ENCODE data around the gene SLC12A5.

SLC12A5 gene

DNA sequence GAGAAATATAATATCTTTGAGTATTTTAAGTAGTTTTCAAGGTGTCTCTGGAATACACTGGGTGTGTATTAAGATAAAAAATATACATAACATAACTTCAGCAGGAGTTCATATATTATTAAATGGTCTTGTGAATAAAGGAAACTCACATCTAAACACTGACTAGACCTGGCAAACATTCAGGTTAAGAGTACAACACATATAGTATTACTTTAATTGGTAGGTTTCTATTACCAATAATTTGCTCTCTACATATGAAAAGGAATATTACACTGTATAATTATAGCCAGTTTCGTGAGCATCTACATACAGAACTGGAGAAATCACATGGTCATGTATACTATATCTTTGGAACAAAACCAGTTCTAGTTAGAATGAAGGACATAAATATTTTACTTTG, 52.1 kb downstream of the SLC12A5 start:
- TF ChIP-seq, protein P1, sequence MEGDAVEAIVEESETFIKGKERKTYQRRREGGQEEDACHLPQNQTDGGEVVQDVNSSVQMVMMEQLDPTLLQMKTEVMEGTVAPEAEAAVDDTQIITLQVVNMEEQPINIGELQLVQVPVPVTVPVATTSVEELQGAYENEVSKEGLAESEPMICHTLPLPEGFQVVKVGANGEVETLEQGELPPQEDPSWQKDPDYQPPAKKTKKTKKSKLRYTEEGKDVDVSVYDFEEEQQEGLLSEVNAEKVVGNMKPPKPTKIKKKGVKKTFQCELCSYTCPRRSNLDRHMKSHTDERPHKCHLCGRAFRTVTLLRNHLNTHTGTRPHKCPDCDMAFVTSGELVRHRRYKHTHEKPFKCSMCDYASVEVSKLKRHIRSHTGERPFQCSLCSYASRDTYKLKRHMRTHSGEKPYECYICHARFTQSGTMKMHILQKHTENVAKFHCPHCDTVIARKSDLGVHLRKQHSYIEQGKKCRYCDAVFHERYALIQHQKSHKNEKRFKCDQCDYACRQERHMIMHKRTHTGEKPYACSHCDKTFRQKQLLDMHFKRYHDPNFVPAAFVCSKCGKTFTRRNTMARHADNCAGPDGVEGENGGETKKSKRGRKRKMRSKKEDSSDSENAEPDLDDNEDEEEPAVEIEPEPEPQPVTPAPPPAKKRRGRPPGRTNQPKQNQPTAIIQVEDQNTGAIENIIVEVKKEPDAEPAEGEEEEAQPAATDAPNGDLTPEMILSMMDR (conservative IDR thresholded peaks at IDR 0.05) = no peak
- no peak for TF ChIP-seq ZFX (IDR thresholded peaks at IDR 0.05)
- no peak overlapping the region for H3K27ac ChIP-seq

DNA sequence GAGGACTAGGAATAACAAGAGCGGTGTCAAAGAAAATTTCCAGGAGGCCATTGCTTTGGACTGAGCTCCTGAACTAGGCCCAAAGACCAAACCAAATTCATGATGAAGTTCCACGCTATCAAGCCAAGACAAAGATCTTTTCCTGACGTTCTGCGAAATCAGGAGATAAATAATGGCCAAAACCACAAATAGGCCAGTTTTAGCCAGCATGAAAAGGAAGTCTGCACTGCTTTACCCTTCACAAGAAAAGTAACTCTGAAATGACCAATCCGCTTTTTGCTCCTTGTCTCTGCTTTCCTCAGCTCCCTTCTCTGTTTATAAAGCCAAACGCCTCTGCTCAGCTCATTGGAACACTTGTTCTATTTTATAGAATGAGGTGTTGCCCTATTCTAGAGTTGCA, 54.1 kb downstream of the SLC12A5 start:
- H3K27ac ChIP-seq = no peak overlapping the region
- TF ChIP-seq ZFX (IDR thresholded peaks at IDR 0.05) = no peak
- TF ChIP-seq, protein P1 (conservative IDR thresholded peaks at IDR 0.05) = no peak

DNA sequence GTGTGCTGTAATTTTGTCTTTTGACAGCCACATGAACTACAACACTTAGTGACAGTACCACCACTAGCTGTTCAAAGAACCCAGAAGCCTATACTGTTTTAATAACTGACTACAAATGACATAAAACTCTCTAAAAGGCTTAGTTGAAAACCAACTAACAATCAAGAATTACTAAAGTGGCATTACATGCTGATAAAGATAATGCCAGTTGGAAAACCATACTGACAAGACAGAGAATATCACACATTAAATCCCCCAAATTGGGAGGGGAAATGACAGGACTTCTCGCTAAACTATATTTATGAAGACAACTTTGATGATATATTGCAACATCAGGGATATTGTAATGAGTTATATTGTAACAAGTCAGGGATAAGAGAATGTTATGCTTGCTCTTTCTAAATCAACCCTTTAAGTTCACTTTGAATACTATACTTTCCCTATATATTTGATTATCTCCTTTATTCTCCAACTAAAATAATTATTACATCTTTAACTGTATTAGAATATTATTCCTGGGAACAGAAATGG, 54.6 kb downstream of the SLC12A5 start:
- TF ChIP-seq ZFX (IDR thresholded peaks at IDR 0.05) = no peak
- TF ChIP-seq, protein P1 (conservative IDR thresholded peaks at IDR 0.05) = no peak
- no peak overlapping the region for H3K27ac ChIP-seq

DNA sequence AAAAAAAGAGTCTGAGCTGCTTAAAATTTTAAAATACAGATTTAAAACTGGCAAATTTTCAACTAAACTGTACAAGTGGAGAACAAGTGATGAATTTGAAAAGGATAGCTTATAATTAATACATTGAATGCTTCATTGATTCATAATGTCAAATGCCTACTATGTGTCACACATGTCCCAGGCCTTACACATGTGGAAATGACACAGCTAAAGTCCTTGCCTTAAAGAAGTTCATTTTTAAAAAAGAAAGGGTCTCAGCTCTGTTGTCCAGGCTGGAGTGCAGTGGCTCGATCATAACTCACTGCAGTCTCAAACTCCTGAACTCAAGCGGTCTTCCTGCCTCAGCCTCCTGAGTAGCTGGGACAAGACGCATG, 55.8 kb downstream of the SLC12A5 start:
- TF ChIP-seq ZFX (IDR thresholded peaks at IDR 0.05) = no peak
- TF ChIP-seq, protein P1 (conservative IDR thresholded peaks at IDR 0.05) = no peak
- H3K27ac ChIP-seq = no peak overlapping the region

DNA sequence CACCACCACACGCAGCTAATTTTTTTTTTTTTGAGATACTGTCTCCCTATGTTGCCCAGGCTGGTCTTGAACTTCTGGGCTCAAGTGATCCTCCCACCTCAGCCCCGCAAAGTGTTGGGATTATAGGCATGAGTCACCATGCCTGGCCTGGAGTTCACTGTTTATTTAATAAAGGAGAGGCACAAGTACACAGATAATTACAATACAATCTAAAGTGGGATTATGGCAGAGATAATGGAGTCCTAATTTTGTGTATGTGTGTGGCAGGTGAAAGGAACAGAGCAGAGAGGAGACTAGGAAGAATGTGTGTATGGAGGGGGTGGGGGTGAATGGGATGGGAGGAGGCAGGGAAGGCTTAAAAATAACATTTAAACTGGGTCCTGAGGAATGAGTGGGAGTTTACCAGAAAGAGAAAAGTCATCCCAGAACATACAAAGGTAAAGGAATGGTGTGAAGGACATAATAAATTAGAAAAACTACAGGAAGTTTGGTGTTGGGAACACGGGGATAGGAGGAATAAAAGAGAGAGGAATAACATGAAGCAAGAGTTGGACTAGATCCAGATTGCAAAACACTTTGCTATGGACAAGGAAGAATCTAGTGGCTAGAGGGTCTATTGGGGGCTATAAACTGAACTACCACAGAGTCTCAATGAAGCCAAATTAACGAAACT, 56.3 kb downstream of the SLC12A5 start:
- H3K27ac ChIP-seq = no peak overlapping the region
- no peak for TF ChIP-seq ZFX (IDR thresholded peaks at IDR 0.05)
- TF ChIP-seq, protein P1 (conservative IDR thresholded peaks at IDR 0.05) = no peak

DNA sequence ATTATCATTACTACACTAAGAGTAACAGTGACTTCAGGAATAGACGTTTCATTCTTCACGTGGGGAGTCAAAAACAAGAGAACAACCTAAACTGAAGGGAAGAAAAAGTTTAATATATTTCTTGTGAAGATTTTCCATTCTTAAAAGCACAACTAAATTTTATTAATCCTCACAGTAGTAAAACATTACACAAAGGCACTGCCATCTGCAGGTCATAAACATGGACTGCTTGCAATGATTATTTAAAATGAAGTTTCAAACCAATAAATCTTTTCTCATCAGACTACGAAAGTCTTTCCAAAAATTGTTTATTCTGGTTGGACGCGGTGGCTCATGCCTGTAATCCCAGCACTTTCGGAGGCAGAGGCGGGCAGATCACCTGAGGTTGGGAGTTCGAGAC, 58.1 kb downstream of the SLC12A5 start:
- TF ChIP-seq, protein P1 (conservative IDR thresholded peaks at IDR 0.05) = peak; percentile 59
- no peak for TF ChIP-seq ZFX (IDR thresholded peaks at IDR 0.05)
- H3K27ac ChIP-seq = no peak overlapping the region

DNA sequence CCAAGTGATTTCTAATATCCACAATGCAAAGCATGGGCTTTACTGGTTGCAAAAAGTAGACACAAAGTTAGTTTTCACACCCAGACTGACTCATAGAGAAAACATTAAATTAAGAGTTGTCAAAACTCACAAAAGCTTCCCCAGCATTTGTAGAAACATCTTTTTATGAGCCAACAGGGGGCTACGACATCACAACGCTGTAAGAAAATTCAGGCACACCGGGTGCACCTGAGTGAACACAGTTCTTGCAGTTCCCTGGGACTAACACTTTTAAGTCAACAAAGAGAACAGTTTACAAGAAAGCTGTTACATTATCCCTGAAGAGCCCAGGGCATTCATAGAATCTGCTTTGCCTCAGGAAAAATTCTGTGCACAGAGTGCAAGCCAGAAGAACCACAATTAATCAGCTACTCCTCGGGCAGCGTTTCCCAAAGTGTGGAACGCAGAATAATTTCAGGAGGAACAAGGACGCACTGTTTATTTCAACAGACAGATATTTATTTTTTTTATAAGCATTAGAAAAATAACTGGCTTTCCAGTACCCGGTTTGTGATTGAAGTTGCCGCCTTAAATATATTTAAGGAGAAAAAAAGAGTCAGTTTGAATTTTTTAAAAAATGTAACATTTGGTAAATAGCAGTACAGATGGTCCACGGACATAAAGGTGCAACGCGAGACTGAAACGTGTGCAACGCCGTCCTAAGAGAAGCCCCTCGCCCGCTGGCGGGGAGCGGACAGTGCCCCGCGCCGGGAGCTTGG, 59.6 kb downstream of the SLC12A5 start:
- peak overlapping the region; percentile 97 for H3K27ac ChIP-seq
- TF ChIP-seq, protein P1 (conservative IDR thresholded peaks at IDR 0.05) = no peak; the same call in 1 of the 2 replicates
- TF ChIP-seq ZFX (IDR thresholded peaks at IDR 0.05) = no peak

Data from C4-2B (cell line).